HL-60 (cell line): ENCODE data around the gene CRLF2.

Source experiments
- CTCF ChIP-seq: IDR thresholded peaks from one replicate; pipeline ENCODE4 v1.5.1; 2011; ENCODE audit warnings: low read length, control low read depth, inconsistent platforms; ENCODE audit not compliant: insufficient read depth
- POLR2AphosphoS5 ChIP-seq: IDR thresholded peaks from 2 replicates; pipeline ENCODE4 v1.6.1; 2012; ENCODE audit warnings: low read depth

GRCh38 chrX:1223242-1223600 lies 10.8 kb upstream of the CRLF2 start:
- no peak for TF ChIP-seq POLR2AphosphoS5
- TF ChIP-seq CTCF = no peak
